ENCODE results near the gene SLC25A19.

GRCh38 chr17:75260641-75261335 is 28.4 kb downstream of the SLC25A19 start:
- TF ChIP-seq, protein P1, sequence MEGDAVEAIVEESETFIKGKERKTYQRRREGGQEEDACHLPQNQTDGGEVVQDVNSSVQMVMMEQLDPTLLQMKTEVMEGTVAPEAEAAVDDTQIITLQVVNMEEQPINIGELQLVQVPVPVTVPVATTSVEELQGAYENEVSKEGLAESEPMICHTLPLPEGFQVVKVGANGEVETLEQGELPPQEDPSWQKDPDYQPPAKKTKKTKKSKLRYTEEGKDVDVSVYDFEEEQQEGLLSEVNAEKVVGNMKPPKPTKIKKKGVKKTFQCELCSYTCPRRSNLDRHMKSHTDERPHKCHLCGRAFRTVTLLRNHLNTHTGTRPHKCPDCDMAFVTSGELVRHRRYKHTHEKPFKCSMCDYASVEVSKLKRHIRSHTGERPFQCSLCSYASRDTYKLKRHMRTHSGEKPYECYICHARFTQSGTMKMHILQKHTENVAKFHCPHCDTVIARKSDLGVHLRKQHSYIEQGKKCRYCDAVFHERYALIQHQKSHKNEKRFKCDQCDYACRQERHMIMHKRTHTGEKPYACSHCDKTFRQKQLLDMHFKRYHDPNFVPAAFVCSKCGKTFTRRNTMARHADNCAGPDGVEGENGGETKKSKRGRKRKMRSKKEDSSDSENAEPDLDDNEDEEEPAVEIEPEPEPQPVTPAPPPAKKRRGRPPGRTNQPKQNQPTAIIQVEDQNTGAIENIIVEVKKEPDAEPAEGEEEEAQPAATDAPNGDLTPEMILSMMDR (IDR thresholded peaks at IDR 0.05) = no peak
- TF ChIP-seq POLR2A (IDR thresholded peaks at IDR 0.05; ENCODE audit: low read depth) (no peak), POLR2AphosphoS5 (IDR thresholded peaks at IDR 0.05) (no peak), EP300 (IDR thresholded peaks at IDR 0.05) (no peak)
